GM12891 (cell line): ENCODE results near the gene NECTIN1.

ENCODE experiments used
- PAX5 ChIP-seq: IDR thresholded peaks from 2 replicates; pipeline ENCODE4 v1.6.1; 2011; ENCODE audit warnings: low read length, moderate library complexity, mild to moderate bottlenecking; ENCODE audit not compliant: insufficient read depth, severe bottlenecking
- POLR2A ChIP-seq: IDR thresholded peaks from 2 replicates; pipeline ENCODE4 v1.6.1; 2011; ENCODE audit warnings: low read depth, low read length, control low read depth
- POLR2AphosphoS5 ChIP-seq: IDR thresholded peaks from 2 replicates; pipeline ENCODE4 v1.6.1; 2011; ENCODE audit warnings: low read depth, low read length, control low read depth
- SPI1 ChIP-seq: IDR thresholded peaks from 2 replicates; pipeline ENCODE4 v1.6.1; 2011; ENCODE audit warnings: low read depth, low read length, control low read depth
- TAF1 ChIP-seq: IDR thresholded peaks from 2 replicates; pipeline ENCODE4 v1.6.1; 2011; ENCODE audit warnings: low read depth, low read length, control low read depth

DNA sequence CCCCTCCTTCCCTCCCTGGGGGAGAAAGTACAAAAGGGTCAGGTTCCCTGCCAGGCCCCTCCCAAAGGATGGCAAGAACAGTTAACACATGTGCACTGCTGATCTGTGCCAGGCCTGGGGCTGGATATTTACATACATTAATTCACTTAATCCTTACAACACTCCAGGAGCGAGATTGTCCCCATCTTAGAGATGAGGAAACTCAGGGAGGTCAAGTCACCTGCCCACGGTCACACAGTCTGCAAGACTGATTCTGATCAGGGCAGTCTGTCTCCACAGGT is 36.5 kb downstream of the NECTIN1 start:
- no peak for TF ChIP-seq TAF1
- TF ChIP-seq POLR2AphosphoS5 = no peak
- TF ChIP-seq PAX5 = no peak
- no peak for TF ChIP-seq POLR2A
- no peak for TF ChIP-seq SPI1
